Measurements from ENCODE around the gene DISP2. TPM values are rescaled to one million over a fixed set of nuclear protein-coding genes. Genes with fewer than 3 reads are reported as not detected.

Gene DISP2
- total RNA-seq, 1 donor from 2014 or later, result 3.7 TPM

DNA sequence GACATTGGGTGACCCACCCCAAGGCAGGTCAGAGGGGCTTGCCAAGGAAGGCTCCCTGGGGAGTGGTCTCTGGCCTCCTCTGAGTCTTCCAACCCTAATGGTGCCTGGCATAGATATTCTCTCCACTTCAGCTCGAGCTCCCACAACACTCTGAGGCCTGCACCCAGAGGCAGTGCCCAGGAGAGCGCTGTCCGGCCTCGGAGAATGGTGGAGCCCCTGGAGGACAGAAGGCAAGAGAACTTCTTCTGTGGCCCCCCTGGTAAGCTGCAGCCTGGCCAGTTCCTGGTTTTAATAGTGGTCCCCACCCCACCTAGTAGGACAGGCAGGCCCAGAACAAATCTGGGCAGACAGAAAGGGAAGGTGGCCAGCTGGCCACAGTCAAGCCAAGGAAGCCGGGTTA, 7.0 kb downstream of the DISP2 start:
- Histone ChIP-seq H3K4me1 (ENCODE audit: insufficient read depth, low read length) (peaks cover 4% of the 10 kb centered on the region), H3K27ac (ENCODE audit: low read depth, low read length) (no peak overlapping the region), H3K9ac (ENCODE audit: low read length) (no peak overlapping the region), H3K27me3 (ENCODE audit: insufficient read depth, low read length) (peaks cover 7% of the 10 kb centered on the region), H3K36me3 (ENCODE audit: insufficient read depth, low read length) (no peaks in the 10 kb centered on the region), H3K4me2 (ENCODE audit: low read length) (no peak overlapping the region), H4K20me1 (ENCODE audit: insufficient read depth, low read length) (no peaks in the 10 kb centered on the region), H3K4me3 (ENCODE audit: insufficient read depth, low read depth, low read length) (no peak overlapping the region), H3K79me2 (ENCODE audit: insufficient read depth, low read length) (no peaks in the 10 kb centered on the region), H2AFZ (ENCODE audit: low read depth, low read length) (no peak overlapping the region), H3K9me3 (ENCODE audit: insufficient read depth, low read depth, low read length) (no peaks in the 10 kb centered on the region)
- peaks cover 61% of the 10 kb centered on the region for H3K27me3 Mint-ChIP-seq (ENCODE audit: low read depth, unreplicated experiment)
- TF ChIP-seq CTCF (IDR thresholded peaks at IDR 0.05; ENCODE audit: insufficient read depth, low read depth, low read length) (no peak), EZH2 (IDR thresholded peaks at IDR 0.05; ENCODE audit: insufficient read depth, low read length) (no peak)
- DNase-seq (ENCODE audit: low read depth) (no peak), FAIRE-seq (no peak)
- H3K9me3 Mint-ChIP-seq (ENCODE audit: unreplicated experiment), result peaks cover 6% of the 10 kb centered on the region
- H3K27ac Mint-ChIP-seq (ENCODE audit: unreplicated experiment), result no peak overlapping the region
- H3K36me3 Mint-ChIP-seq (ENCODE audit: low read depth, unreplicated experiment), result no peaks in the 10 kb centered on the region
- H3K4me3 Mint-ChIP-seq (ENCODE audit: unreplicated experiment), result no peak overlapping the region
- no peaks in the 10 kb centered on the region for H3K4me1 Mint-ChIP-seq (ENCODE audit: low read depth, unreplicated experiment)

DNA sequence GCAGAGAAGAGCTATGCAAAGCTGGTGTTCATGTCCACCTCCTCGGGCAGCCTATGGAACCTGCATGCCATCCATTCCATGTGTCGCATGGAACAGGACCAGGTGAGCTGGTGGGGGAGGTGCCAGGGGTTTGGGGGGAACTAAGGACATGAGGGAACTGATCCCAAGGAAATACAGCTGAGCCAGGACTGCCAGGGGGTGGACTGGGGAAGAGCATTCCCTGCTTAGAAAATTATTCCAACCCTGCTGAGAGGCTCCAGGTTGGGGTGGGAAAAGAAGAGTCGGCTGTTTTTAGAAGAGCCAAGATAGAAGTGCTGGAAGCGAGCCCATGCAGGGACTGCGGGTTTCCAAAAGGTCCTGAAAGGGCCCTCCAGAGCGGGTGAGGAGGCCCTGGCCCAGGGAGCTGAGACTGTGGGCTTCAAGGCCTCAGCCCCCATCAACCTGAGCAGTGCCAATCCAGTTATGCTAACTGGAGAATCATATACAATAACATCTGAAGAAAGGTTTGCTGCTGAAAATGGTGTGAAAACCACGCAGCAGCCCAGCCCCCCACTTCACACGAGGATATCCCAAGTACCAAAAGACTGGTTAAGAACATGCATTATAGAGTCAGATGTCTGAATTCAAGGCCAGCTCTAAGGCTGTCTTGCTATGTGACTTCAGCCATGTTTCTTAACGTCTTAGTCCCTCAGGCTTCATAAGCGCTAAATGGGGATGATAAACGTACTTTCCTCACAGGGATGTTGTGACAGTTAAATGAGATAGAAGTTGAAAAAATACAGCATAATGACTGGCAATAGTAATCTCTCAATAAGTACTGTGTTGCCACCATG, 7.8 kb downstream of the DISP2 start:
- no peak overlapping the region for H3K4me3 Mint-ChIP-seq (ENCODE audit: unreplicated experiment)
- H3K27ac Mint-ChIP-seq (ENCODE audit: unreplicated experiment), result no peak overlapping the region
- peaks cover 6% of the 10 kb centered on the region for H3K9me3 Mint-ChIP-seq (ENCODE audit: unreplicated experiment)
- peaks cover 57% of the 10 kb centered on the region for H3K27me3 Mint-ChIP-seq (ENCODE audit: low read depth, unreplicated experiment)
- no peaks in the 10 kb centered on the region for H3K36me3 ChIP-seq (ENCODE audit: insufficient read depth, low read length)
- no peaks in the 10 kb centered on the region for H3K4me1 Mint-ChIP-seq (ENCODE audit: low read depth, unreplicated experiment)
- H3K4me2 ChIP-seq (ENCODE audit: low read length), result no peak overlapping the region
- no peak for DNase-seq (ENCODE audit: low read depth)
- H3K36me3 Mint-ChIP-seq (ENCODE audit: low read depth, unreplicated experiment), result no peaks in the 10 kb centered on the region
- no peak overlapping the region for H3K9ac ChIP-seq (ENCODE audit: low read length)
- no peak for FAIRE-seq
- H3K27me3 ChIP-seq (ENCODE audit: insufficient read depth, low read length), result peaks cover 7% of the 10 kb centered on the region
- peaks cover 4% of the 10 kb centered on the region for H3K4me1 ChIP-seq (ENCODE audit: insufficient read depth, low read length)
- no peaks in the 10 kb centered on the region for H4K20me1 ChIP-seq (ENCODE audit: insufficient read depth, low read length)
- H3K79me2 ChIP-seq (ENCODE audit: insufficient read depth, low read length), result no peaks in the 10 kb centered on the region
- no peak overlapping the region for H2AFZ ChIP-seq (ENCODE audit: low read depth, low read length)
- no peaks in the 10 kb centered on the region for H3K9me3 ChIP-seq (ENCODE audit: insufficient read depth, low read depth, low read length)
- TF ChIP-seq EZH2 (IDR thresholded peaks at IDR 0.05; ENCODE audit: insufficient read depth, low read length), result no peak
- no peak for TF ChIP-seq CTCF (IDR thresholded peaks at IDR 0.05; ENCODE audit: insufficient read depth, low read depth, low read length)
- no peak overlapping the region for H3K4me3 ChIP-seq (ENCODE audit: insufficient read depth, low read depth, low read length)
- H3K27ac ChIP-seq (ENCODE audit: low read depth, low read length), result no peak overlapping the region
